Left ventricle myocardium superior (tissue), 1 donor: ENCODE measurements around the gene GJD4. TPM values are rescaled to one million over a fixed set of nuclear protein-coding genes. Genes with fewer than 3 reads are reported as not detected.

Experiments
- ATAC-seq: fragments of 200-7000 bp; cut with Tn5 transposase; one replicate; pipeline ENCODE4 v1.9.1; 2020; ENCODE audit warnings: mild to moderate bottlenecking, moderate library complexity
- DNase-seq: peaks from one replicate; pipeline ENCODE4 v3.0.0-alpha.2; 2020
- intact Hi-C: fragments of 100-400 bp; cut with micrococcal nuclease; formaldehyde crosslinking; loops from one replicate; pipeline ENCODE4 v1.11.0; 2022
- total RNA-seq: library from RNA; stranded (reverse); fragmentation: NEBNext Ultra II Directional; extraction: Animal tissue kit (Norgen Biotek cat#: 25700); gene quantifications from one replicate; pipeline ENCODE4 v1.2.1, GENCODE V29; 2021
- donor health status: DM: no; HTN: yes; CAD: no; lungs with severe emphysema.

The GJD4 gene
- total RNA-seq, 1 donor from 2014 or later: not detected

DNA sequence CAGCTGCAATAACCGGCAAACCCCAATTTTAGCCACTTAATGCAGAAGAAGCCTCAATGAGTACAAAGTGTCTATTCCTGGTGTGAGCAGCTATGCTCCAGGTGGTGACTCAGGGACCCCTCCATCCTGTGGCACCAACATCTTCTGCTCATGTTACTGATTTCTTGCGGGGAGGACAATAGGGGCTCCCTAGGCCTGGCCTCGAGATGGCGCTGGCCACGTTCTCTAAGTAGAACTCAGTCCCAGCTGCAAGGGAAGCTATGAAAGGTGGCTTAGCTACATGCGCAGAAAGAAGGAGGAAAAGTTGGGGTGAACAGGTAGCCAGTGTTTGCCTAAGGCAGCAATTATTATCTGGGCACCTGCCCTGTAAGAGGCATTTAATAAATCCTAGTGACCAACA, 6.6 kb downstream of the GJD4 start:
- intact Hi-C loops: no loop called here
- no peak for DNase-seq
- no peak for ATAC-seq

DNA sequence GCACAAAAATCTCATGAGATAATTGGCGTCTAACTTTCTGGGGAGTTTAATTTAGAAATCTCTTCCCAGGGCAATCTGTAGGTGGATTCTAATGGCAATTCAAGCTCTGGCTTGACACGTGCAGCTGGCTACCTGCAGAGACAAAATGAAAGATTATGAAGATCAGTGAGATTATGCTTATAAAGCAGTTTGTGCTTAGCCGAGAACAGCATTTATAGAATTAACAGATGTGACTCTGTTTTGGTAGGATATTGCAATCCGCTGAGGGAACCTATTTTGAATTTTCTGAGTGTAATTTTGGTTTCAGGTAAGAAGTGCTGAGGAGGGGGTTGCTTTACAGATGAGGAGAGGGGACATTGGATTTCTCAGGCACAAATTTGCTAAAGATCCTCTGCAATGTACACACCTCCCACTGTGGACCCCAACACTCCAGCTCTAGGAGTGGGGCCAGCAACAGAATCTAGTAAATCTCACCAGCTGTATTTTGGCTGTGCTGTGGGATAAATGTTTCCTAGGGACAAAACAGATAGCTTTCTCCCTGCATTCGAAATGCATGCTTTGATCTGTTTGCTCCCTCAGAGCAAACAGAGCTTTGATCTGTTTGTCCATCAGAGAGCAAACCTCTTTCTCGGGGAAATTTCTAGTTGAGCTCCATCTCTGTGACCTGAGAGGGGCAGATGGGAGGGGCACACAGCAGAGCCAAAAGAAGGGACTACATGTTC, 7.4 kb downstream of the GJD4 start:
- intact Hi-C loops: no loop called here
- ATAC-seq: no peak

DNA sequence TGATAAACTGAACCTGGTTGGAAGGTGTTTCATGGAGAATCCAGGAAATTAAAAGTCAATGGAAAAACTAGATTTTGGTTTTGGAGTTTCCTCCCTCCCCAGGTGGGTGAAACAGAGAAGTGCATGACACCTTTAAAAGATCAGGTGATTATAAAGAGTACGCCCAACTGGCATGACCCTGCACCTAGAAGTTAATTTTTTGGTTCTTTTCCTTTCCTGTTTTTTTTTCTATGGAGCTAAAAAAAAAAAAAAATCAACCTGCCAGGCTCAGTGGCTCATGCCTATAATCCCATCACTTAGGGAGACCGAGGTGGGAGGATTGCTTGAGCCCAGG, 7.9 kb downstream of the GJD4 start:
- no peak for ATAC-seq
- intact Hi-C loops: no loop called here
- DNase-seq: no peak

More for the DNA sequence above, 7.4 kb downstream of the GJD4 start:
- no peak for DNase-seq

DNA sequence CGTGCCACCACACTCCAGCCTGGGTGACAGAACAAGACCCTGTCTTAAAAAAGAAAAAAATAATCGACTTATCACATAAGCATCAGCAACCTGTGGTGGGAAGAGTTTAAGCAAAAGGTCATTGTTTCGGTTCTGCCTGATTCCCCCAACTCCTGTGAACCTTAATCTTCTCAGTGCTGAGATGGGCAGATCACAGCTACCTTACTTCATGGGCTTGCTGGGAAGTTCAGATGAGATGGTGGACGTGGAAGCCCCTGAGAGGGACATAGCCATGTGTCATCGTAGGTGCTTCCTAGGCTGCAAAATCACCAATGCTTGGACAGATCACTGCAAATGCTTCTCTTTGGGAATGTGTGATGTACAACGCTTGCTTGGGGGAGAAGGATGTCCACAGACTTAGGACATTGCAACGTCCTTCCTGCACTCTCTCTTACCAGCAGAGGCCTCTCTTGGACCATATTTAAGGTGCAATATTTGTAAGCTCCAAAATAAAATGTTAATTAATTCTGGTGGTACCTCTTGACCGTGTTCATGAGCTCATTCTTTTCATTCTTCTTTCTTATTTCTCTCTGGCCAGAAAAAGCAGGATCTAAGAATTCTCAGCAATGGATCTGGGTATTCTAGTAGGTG, 8.6 kb downstream of the GJD4 start:
- ATAC-seq (peak; percentile 32), DNase-seq (no peak)
- intact Hi-C loops: no loop called here

DNA sequence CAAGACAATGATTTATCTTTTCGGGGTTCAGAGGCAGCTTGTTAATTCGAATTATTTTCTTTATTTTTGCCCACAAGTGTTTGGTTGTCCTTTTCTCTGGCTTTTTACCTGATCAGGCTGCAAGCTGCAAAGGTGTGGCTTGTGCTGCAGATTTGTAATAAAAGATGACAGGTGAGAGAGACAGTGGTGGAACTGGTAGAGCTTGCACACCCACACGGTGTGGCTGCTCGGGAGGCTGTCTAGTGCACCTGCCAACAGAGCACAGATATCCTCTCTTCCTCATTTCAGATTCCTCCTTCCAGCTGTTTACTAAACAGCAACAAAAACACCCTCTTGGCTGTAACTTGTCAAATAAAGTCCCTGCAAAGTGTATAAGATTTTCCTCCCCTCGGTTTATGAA, 9.2 kb downstream of the GJD4 start:
- intact Hi-C loops: no loop called here
- ATAC-seq: no peak
- DNase-seq: no peak

DNA sequence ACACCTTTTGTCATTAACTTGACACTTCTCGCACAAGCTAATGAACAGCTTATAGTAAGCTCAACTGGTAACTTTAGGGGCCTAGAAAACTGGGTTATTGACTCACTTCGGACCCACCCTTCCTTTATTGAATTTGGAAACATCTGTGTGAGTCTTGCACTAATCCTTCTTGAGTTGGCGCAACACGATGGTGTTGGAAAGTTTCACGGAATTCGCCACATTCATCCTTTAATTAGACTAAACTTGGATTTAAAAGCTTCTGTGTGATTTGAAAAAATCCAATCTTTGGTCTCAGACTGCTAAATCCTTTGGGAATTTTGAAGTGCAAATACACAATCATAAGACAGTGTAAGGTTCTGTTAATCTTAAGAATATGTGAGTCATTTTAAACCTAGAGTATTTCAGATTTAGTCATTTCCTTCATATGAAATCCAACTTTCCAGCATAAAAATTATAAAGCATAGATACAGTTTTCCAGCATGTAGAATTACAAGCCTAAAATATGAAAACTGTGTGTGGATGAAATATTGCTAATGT, 21.9 kb downstream of the GJD4 start:
- intact Hi-C loops: no loop called here
- ATAC-seq (no peak), DNase-seq (no peak)

DNA sequence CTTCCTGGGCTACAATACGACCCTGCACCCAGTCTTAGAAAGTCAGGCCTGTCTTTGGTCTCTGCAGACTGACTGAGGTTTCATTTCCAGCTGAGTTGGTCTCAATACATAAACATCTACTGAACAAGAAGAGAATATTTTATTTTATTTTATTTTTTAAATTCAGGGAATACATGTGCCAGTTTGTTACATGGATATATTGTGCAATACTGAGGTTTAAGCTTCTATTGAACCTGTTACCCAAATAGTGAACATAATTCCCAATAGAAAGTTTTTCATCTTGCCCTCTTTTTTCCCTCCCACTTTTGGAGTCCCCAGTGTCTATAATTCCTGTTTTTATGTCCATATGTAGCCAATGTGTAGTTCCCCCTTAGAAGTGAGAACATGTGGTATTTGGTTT, 26.3 kb downstream of the GJD4 start:
- ATAC-seq (no peak), DNase-seq (no peak)
- intact Hi-C loops: no loop called here

DNA sequence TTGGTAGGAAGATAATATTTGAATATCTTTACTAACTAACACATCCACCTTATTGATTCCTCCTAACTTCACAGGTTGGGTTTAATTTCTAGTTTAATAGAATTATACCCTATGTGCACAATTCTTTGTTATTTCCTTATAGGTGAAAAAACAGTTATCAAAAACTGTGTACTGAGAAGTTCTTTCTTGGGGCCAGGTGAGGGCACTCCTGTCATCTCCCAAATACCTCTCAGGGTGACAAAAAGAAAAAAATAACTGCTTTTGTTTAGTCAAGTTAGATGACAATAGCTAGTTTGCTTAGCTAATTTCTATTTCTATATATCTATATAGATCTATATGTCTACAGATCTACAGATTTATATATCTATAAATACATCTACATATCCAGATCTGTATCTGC, 26.9 kb downstream of the GJD4 start:
- intact Hi-C loops: no loop called here
- no peak for ATAC-seq
- no peak for DNase-seq

DNA sequence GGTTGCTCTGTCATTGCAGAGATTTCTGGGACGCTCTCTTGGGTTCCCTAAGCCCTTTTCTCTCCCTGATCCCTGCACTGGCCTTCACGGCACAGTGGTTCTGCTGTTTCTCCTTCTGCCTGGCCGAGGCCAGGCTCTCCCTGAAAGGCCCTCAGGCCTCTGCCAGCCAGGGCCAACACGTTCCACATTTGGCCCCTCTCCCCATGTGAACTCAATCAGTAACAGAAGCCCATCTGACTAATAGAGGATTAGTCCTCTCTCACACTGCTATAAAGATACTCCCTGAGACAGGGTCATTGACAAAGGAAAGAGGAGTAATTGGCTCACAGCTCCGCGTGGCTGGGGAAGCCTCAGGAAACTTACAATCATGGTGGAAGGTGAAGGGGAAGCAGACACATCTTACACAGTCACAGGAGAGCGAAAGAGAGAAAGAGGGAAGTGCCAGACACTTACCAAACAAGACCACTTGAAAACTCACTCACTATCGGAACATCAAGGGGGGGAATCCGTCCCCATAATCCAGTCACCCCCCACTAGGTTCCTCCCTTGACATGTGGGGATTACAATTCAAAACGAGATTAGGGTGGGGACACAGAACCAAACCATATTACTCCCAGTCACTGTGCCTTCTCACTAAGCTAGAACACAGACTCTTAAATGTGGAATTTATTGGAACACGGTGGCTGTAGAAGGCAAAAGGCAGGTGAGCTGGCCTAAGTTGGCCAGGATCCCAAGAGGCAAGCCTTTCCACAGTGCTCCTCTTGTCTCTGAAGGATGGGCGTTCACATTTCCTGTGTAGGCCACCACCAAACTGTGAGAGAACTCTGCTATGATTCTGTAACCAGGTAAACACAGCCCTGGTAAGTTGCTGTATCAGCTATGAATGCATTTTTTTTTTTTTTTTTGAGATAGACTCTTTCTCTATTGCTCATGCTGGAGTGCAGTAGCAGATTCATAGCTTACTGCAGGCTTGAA, 28.2 kb downstream of the GJD4 start:
- intact Hi-C loops: no loop called here
- ATAC-seq (no peak), DNase-seq (no peak)

DNA sequence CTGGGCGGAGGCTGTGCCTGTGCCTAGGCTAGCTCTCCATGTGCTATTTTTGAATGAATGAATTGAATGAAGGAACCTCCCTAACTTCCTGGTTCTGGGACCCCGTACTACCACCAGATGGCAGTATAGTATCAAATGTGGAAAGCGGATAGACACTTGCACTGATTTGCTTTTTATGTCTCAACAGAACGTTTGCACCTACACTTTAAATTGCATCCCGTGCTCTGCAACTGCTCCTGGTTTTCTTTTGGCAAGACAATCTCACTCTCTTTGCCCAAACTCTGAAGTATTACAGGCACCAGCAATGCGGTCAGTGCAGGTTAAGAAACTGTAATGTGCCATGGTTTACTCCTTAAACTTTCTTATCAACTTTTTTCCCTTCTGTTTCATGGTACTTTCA, 30.4 kb downstream of the GJD4 start:
- DNase-seq (no peak), ATAC-seq (peak; percentile 67)
- intact Hi-C loops: loop anchor here (5.0 kb wide), 2 partner anchors 1147 to 1247 kb away; no protein-coding TSS in a partner anchor

DNA sequence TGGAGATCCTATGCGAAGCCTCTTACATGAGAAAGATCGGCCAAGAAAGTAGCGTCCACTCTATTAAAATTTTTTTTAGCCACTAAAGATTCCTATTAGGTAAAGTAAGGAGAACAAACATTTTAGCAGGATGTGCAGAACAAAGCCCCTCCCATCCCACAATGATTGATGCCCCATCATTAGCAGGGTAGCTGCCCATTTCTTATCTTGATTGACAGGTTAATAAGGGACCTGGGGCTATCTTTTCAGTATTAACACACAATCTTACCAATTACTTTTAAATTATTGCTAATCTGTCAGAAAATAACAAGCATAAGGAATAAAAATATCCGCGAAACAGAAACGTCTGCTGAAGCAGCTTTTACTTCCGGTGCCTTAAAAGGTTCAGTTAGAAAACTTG, 31.8 kb downstream of the GJD4 start:
- DNase-seq (no peak), ATAC-seq (no peak)
- intact Hi-C loops: loop anchor here (5.0 kb wide), 2 partner anchors 1145 to 1245 kb away; no protein-coding TSS in a partner anchor

DNA sequence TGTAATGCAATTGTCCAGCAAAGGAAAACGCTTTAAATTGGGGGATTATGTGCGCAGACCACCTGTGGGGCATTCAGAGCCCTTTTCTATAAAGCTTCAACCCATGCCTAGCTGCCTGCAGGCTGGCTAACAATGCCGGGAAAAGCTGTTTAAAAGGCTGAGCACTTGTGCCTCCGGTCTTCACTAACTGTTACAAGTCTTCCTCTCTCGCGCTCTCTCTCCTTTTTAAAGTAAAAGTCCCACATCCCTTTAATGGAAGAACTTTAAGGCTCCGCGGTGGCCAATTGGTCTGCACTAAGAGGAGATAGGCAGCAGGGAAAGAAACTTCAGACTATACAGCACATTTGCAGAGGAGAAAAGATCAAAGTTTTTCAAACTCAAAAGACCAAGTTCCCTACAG, 32.3 kb downstream of the GJD4 start:
- ATAC-seq (no peak), DNase-seq (no peak)
- intact Hi-C loops: loop anchor here (5.0 kb wide), 2 partner anchors 1145 to 1245 kb away; no protein-coding TSS in a partner anchor

DNA sequence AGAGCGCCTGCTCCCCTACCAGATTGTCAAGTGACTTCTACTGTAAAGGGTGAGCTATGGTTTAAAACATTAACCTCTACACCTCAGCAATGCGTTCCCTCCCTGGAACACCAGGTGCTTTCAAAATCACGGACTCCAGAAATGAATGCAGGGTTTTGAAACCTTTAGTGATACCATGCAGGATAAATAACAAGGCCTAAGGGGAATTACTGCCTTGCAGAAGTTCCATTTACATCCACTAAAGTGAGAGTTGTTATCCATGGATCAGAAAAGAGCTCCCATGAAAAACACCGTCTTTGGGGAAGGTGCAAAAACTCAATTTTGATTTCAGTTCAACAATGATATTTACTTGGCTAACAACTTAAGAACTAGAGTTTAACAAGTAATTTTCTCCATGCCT, 33.0 kb downstream of the GJD4 start:
- ATAC-seq: no peak
- intact Hi-C loops: loop anchor here (5.0 kb wide), 2 partner anchors 1144 to 1244 kb away; no protein-coding TSS in a partner anchor
- DNase-seq: no peak

DNA sequence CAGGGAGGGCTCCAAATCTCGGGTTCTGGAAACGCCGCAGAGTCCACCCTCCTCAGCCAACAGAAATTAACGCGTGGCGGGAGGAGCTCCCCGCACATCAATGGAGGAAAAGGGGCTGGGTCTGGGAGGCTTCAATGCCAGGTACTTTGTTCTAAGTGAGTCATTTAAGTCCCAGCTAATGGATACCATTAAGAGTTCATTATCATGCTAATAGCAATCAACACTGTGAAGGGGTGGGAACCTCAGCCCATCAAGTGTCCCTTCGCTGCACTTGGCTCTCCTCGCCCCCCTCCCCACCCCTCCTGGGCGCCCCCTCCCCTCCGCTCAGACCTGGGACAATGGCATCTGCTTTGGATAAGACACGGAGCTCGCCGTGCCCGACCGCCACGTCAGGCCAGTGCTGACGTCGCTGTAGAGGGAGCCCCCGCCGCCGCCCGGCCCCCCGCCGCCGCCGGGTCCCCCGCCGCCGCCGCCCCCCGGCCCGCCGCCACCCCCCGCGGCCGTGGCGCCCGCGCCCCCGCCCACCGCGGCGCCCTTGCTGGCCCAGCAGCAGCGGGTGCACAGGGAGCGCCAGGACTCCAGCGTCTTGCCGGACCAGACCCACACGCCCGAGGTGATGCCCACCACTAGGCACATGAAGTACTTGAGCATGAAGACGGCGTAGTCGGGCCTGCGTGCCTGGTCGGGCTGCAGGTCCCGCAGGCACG, 34.0 kb downstream of the GJD4 start:
- intact Hi-C loops: loop anchor here (5.0 kb wide), 2 partner anchors 1143 to 1243 kb away; no protein-coding TSS in a partner anchor
- ATAC-seq: no peak
- peak; percentile 34 for DNase-seq

DNA sequence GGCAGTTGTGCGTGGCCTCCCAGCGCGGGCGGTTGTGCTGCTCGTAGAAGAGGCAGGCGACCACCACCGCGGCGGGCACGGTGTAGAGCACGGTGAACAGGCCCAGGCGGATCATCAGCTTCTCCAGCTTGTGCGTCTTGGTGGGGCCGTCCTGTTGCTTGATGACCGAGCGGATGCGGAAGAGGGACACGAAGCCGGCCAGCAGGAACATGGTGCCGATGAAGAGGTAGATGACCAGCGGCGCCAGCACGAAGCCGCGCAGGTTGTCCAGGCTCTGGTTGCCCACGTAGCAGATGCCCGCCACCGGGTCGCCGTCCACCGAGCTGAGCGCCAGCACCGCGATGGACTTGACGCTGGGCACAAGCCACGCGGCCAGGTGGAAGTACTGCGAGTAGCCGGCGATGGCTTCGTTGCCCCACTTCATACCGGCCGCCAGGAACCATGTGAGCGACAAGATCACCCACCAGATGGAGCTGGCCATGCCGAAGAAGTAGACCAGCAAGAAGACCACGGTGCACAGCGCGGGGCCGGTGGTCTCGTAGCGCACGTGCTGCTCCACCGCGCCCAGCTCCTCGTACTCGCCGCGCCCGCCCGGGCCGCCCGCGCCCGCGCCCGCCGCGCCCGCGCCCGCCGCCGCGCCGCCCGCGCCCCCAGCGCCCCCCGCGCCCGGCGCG, 34.7 kb downstream of the GJD4 start:
- intact Hi-C loops: loop anchor here (5.0 kb wide), 2 partner anchors 1142 to 1242 kb away; no protein-coding TSS in a partner anchor
- peak; percentile 54 for DNase-seq

DNA sequence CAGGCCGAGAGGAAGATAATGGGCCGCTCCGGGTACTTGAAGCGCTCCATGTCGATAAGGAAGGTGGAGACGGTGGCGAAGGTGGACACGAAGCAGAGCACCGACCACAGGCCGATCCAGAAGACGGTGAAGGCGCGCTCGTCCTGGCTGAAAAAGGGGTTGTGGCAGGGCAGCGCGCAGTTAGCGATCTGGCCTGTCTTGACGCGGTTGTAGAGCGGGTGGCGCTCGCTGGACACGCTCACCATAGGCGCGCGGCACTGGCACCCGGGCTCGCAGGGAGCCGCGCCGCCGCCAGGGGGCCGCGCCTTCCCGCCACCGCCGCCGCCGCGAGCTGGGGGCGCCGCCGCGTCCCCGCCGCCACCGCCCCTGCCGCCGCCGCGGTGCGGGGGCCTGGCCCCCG, 35.3 kb downstream of the GJD4 start:
- intact Hi-C loops: no loop called here
- ATAC-seq: peak; percentile 10
- peak; percentile 86 for DNase-seq

More for the DNA sequence above, 34.7 kb downstream of the GJD4 start:
- ATAC-seq: no peak

DNA sequence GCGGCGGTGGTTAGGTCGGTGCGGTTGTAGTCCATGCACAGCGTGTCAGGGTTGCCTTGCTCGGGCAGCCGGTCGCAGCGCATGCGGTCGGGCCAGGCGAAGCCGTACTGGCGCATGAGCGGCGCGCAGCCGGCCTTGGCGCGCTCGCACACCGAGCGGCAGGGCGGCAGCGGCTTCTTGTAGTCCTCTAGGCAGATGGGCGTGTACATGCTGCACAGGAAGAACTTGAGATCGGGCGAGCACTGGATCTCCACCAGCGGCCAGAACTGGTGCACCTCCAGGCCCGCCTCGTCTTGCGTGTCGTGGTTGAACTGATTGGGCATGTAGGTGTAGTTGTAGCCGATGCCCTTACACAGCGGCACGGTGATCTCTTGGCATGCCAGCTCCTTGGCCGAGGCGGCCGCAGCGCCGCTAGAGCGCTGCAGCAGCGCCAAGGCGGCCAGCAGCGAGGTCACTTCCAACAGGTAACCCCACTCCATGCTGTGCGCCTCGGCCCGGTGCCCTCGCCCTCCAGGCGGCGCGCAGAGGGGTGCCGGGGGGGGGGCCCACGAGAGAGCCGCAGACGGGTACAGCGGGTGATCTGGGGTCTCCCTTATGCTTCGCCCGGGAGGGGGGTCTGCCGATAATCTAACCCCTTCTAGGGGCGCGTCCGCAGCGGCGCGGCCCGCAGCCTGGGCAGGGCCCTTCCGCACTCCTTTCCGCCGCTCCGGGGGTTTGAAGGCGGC, 36.0 kb downstream of the GJD4 start:
- DNase-seq (peak; percentile 82), ATAC-seq (peak; percentile 24)
- intact Hi-C loops: no loop called here

DNA sequence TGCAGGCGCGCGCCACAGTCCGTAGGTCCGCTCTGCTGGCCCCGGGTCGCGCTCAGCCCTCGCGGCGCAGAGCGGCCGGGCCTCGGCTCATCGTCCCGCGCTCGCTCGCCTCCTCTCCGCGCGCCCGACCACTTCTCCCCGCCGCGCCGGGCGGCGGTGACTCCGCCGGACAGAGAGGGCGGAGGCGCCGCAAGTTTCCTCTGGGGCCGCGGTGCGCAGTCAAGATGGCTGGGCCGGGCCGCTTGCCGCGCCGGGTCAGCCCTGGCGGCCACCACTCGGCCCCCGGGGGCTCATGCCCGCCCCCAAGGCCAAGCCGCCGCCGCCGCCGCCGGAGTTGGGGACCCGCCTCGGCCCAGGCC, 36.5 kb downstream of the GJD4 start:
- ATAC-seq: peak; percentile 38
- intact Hi-C loops: no loop called here
- DNase-seq: peak; percentile 68
